H9 (cell line): Measurements from ENCODE around the gene SMARCE1. TPM values are rescaled to one million over a fixed set of nuclear protein-coding genes. Genes with fewer than 3 reads are reported as not detected.

Experiments
- DNase-seq: peaks from one replicate; pipeline ENCODE4 v3.0.0-alpha.2; 2017
- H2AFZ ChIP-seq: one replicate; pipeline ENCODE4 v1.6.1; 2013; ENCODE audit warnings: mild to moderate bottlenecking, low read length, control low read depth, moderate library complexity
- H2AK5ac ChIP-seq: 2 replicates; pipeline ENCODE4 v1.6.1; 2013; ENCODE audit warnings: low read length, control low read depth, mixed read lengths; ENCODE audit not compliant: insufficient read length
- H2BK120ac ChIP-seq: one replicate; pipeline ENCODE4 v1.6.1; 2013; ENCODE audit warnings: low read depth, mild to moderate bottlenecking, low read length, control low read depth, inconsistent platforms; ENCODE audit not compliant: poor library complexity, severe bottlenecking
- H2BK12ac ChIP-seq: 2 replicates; pipeline ENCODE4 v1.6.1; 2013; ENCODE audit warnings: low read length, control low read depth, mixed read lengths, low read depth; ENCODE audit not compliant: insufficient read length
- H2BK15ac ChIP-seq: 2 replicates; pipeline ENCODE4 v1.6.1; 2013; ENCODE audit warnings: low read depth, low read length, control low read depth
- H2BK20ac ChIP-seq: one replicate; pipeline ENCODE4 v1.6.1; 2013; ENCODE audit warnings: low read depth, mild to moderate bottlenecking, low read length, control low read depth, inconsistent platforms; ENCODE audit not compliant: poor library complexity, severe bottlenecking
- H2BK5ac ChIP-seq: 2 replicates; pipeline ENCODE4 v1.6.1; 2013; ENCODE audit warnings: low read length, control low read depth, mixed read lengths; ENCODE audit not compliant: insufficient read length
- H3K14ac ChIP-seq: 2 replicates; pipeline ENCODE4 v1.6.1; 2013; ENCODE audit warnings: low read length, control low read depth; ENCODE audit not compliant: insufficient read depth
- H3K18ac ChIP-seq: 2 replicates; pipeline ENCODE4 v1.6.1; 2013; ENCODE audit warnings: low read depth, mild to moderate bottlenecking, mixed read lengths, low read length, control low read depth; ENCODE audit not compliant: insufficient read length
- H3K23ac ChIP-seq: 2 replicates; pipeline ENCODE4 v1.6.1; 2013; ENCODE audit warnings: low read length, control low read depth, mixed read lengths, low read depth; ENCODE audit not compliant: insufficient read length
- H3K23me2 ChIP-seq: 2 replicates; pipeline ENCODE4 v1.6.1; 2013; ENCODE audit warnings: low read depth, mild to moderate bottlenecking, mixed read lengths, low read length, control low read depth; ENCODE audit not compliant: insufficient read length, poor library complexity, severe bottlenecking
- H3K27ac ChIP-seq: 2 replicates; pipeline ENCODE4 v1.5.1; 2013; ENCODE audit warnings: low read length, control low read depth, mixed read lengths, low read depth; ENCODE audit not compliant: insufficient read length
- H3K27me3 ChIP-seq: 2 replicates; pipeline ENCODE4 v1.6.1; 2013; ENCODE audit warnings: low read length, control low read depth, inconsistent platforms; ENCODE audit not compliant: insufficient read depth
- H3K4ac ChIP-seq: 2 replicates; pipeline ENCODE4 v1.6.1; 2013; ENCODE audit warnings: low read depth, mild to moderate bottlenecking, control low read depth, inconsistent platforms, low read length, moderate library complexity
- H3K4me1 ChIP-seq: 2 replicates; pipeline ENCODE4 v1.6.1; 2013; ENCODE audit warnings: low read length, control low read depth, inconsistent platforms; ENCODE audit not compliant: insufficient read depth
- H3K4me2 ChIP-seq: 2 replicates; pipeline ENCODE4 v1.6.1; 2013; ENCODE audit warnings: low read length, control low read depth, mixed read lengths; ENCODE audit not compliant: insufficient read length, insufficient read depth
- H3K56ac ChIP-seq: 2 replicates; pipeline ENCODE4 v1.6.1; 2013; ENCODE audit warnings: low read depth, mild to moderate bottlenecking, mixed read lengths, low read length, control low read depth; ENCODE audit not compliant: insufficient read length
- H3K79me1 ChIP-seq: 2 replicates; pipeline ENCODE4 v1.6.1; 2013; ENCODE audit warnings: low read depth, mild to moderate bottlenecking, moderate library complexity, low read length, control low read depth, inconsistent platforms; ENCODE audit not compliant: insufficient read depth, poor library complexity, severe bottlenecking
- H3K79me2 ChIP-seq: 2 replicates; pipeline ENCODE4 v1.6.1; 2013; ENCODE audit warnings: low read length, control low read depth, inconsistent platforms; ENCODE audit not compliant: insufficient read depth
- H3K9ac ChIP-seq: 2 replicates; pipeline ENCODE4 v1.6.1; 2013; ENCODE audit warnings: low read length, control low read depth, mixed read lengths; ENCODE audit not compliant: insufficient read length; ENCODE audit errors: extremely low read depth
- H3K9me3 ChIP-seq: one replicate; pipeline ENCODE4 v1.6.1; 2013; ENCODE audit warnings: low read depth, low read length, inconsistent platforms; ENCODE audit not compliant: control insufficient read depth
- H3T11ph ChIP-seq: one replicate; pipeline ENCODE4 v1.6.1; 2013; ENCODE audit warnings: mild to moderate bottlenecking, low read length, control low read depth, inconsistent platforms
- H4K20me1 ChIP-seq: one replicate; pipeline ENCODE4 v1.6.1; 2013; ENCODE audit not compliant: control insufficient read depth, insufficient read length, insufficient read depth
- H4K5ac ChIP-seq: 2 replicates; pipeline ENCODE4 v1.6.1; 2013; ENCODE audit warnings: low read depth, mild to moderate bottlenecking, mixed read lengths, low read length, control low read depth; ENCODE audit not compliant: insufficient read length
- H4K8ac ChIP-seq: replicated peaks from 2 replicates; pipeline ENCODE4 v1.6.1; 2013; ENCODE audit warnings: low read length, control low read depth, mixed read lengths, low read depth; ENCODE audit not compliant: insufficient read length
- H4K91ac ChIP-seq: 2 replicates; pipeline ENCODE4 v1.6.1; 2013; ENCODE audit warnings: low read depth, mild to moderate bottlenecking, moderate library complexity, mixed read lengths, low read length, control low read depth; ENCODE audit not compliant: insufficient read length
- H3K27ac Mint-ChIP-seq, 3 experiments: 2 replicates in 2 of 3; 3 replicates in 1 of 3; pipeline ENCODE4 v1.8.0; 2020 to 2021; ENCODE audit warnings: mixed read lengths in 3 of 3, mild to moderate bottlenecking in 1 of 3, moderate library complexity in 1 of 3
- H3K27me3 Mint-ChIP-seq: 2 replicates; pipeline ENCODE4 v1.8.0; 2021; ENCODE audit warnings: low read depth, mild to moderate bottlenecking, moderate library complexity, mixed read lengths
- H3K36me3 Mint-ChIP-seq, 3 experiments: 2 replicates in 2 of 3; 3 replicates in 1 of 3; pipeline ENCODE4 v1.8.0; 2020 to 2021; ENCODE audit warnings: low read depth in 3 of 3, mixed read lengths in 3 of 3; ENCODE audit not compliant: insufficient read depth in 1 of 3
- H3K4me1 Mint-ChIP-seq, 2 experiments: 2 replicates each; pipeline ENCODE4 v1.8.0; 2020; ENCODE audit warnings: mixed read lengths in 2 of 2
- H3K4me3 Mint-ChIP-seq, 2 experiments: 2 replicates in 1 of 2; 3 replicates in 1 of 2; pipeline ENCODE4 v1.8.0; 2020 to 2021; ENCODE audit warnings: mild to moderate bottlenecking in 2 of 2, mixed read lengths in 2 of 2, moderate library complexity in 1 of 2
- H3K9me3 Mint-ChIP-seq, 2 experiments: 2 replicates in 1 of 2; 3 replicates in 1 of 2; pipeline ENCODE4 v1.8.0; 2020; ENCODE audit warnings: mild to moderate bottlenecking in 2 of 2, mixed read lengths in 2 of 2, moderate library complexity in 1 of 2
- WGBS: extraction: QIAGEN DNeasy Blood & Tissue Kit; methylation state at CpG from one replicate; pipeline ENCODE4 v1.1.7; 2013; ENCODE audit warnings: missing lambda C conversion rate, low lambda C conversion rate, mixed read lengths; ENCODE audit not compliant: insufficient read length; ENCODE audit errors: extremely low coverage; 5-methylcytosine and 5-hydroxymethylcytosine counted together
- total RNA-seq: library from RNA; stranded (reverse); gene quantifications from 2 replicates; pipeline ENCODE4 v1.2.1, GENCODE V29; 2021
- TF ChIP-seq, protein P1 (sequence below): fragments of 200-600 bp; sonication (generic); conservative IDR thresholded peaks from 3 replicates; pipeline ENCODE4 v1.8.0; 2021; ENCODE audit warnings: antibody characterized with exemption, mild to moderate bottlenecking

Gene SMARCE1
- total RNA-seq, 1 experiment from 2014 or later, result 122 TPM

DNA sequence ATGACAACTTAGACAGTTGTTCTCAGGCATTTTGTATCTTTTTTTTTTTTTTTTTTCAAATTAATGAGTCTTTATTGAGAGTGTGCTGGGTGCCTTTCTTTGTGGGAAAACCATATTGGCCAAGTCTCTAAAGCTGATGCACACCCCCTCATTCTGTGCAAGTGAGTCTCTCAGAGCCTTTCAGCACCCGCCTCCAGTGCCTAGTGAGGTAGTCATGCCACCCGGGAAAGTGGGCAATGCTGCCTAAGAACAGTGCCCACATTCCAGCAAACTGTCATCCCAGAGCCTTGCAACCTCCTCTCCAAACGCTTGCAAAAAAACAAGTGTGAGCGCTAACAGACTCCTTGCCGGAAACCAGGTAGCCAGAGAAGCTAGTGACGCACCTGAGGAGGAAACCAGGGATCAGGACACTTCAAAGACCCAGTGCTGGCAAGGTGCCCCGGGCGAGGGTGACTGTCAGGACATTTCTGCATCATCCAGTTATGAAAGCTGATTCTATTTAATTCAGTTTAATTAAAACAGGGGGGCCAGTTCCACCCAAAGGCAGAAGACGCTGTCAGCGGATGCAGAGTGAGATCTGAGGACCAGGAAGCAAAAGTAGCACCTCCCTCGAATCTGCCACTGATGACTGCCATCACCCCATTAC lies 34.9 kb downstream of the SMARCE1 start:
- Histone ChIP-seq H4K8ac (no peak overlapping the region), H4K91ac (no peak overlapping the region), H2BK120ac (no peak overlapping the region), H3K9me3 (no peaks in the 10 kb centered on the region), H3K4ac (no peak overlapping the region), H3K4me2 (no peak overlapping the region), H2AFZ (no peak overlapping the region), H2BK5ac (no peak overlapping the region), H3K27ac (no peak overlapping the region), H3K14ac (no peak overlapping the region), H3K79me2 (no peaks in the 10 kb centered on the region), H3K9ac (no peak overlapping the region), H2BK20ac (no peak overlapping the region), H3K23me2 (no peaks in the 10 kb centered on the region), H3K4me1 (peaks cover 5% of the 10 kb centered on the region; the same call in 1 of the 2 replicates), H2BK12ac (no peak overlapping the region), H3K79me1 (no peaks in the 10 kb centered on the region), H4K20me1 (no peaks in the 10 kb centered on the region), H3K23ac (no peak overlapping the region), H2BK15ac (no peak overlapping the region), H4K5ac (no peak overlapping the region), H3K18ac (no peak overlapping the region), H3K56ac (no peak overlapping the region), H2AK5ac (no peak overlapping the region), H3K27me3 (no peaks in the 10 kb centered on the region), H3T11ph (no peak overlapping the region)
- peaks cover 21% of the 10 kb centered on the region for H3K27me3 Mint-ChIP-seq
- H3K36me3 Mint-ChIP-seq, result no peaks in the 10 kb centered on the region; a peak in 1 of 7 replicates
- no CpG with 5 or more reads among the region's 11 CpGs for WGBS
- peaks cover 12 to 18% of the 10 kb centered on the region in 2 experiments for H3K4me1 Mint-ChIP-seq
- no peaks in the 10 kb centered on the region for H3K9me3 Mint-ChIP-seq
- no peak for DNase-seq
- TF ChIP-seq, protein P1, sequence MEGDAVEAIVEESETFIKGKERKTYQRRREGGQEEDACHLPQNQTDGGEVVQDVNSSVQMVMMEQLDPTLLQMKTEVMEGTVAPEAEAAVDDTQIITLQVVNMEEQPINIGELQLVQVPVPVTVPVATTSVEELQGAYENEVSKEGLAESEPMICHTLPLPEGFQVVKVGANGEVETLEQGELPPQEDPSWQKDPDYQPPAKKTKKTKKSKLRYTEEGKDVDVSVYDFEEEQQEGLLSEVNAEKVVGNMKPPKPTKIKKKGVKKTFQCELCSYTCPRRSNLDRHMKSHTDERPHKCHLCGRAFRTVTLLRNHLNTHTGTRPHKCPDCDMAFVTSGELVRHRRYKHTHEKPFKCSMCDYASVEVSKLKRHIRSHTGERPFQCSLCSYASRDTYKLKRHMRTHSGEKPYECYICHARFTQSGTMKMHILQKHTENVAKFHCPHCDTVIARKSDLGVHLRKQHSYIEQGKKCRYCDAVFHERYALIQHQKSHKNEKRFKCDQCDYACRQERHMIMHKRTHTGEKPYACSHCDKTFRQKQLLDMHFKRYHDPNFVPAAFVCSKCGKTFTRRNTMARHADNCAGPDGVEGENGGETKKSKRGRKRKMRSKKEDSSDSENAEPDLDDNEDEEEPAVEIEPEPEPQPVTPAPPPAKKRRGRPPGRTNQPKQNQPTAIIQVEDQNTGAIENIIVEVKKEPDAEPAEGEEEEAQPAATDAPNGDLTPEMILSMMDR, result no peak
- no peak overlapping the region for H3K4me3 Mint-ChIP-seq
- 0 out of 7 replicates have a peak overlapping the region, but pooled peaks of 1 of the 3 experiments have one; percentile 50 for H3K27ac Mint-ChIP-seq
